HFFc6 (cell line): ENCODE measurements around the gene ARMC7. TPM values are rescaled to one million over a fixed set of nuclear protein-coding genes. Genes with fewer than 3 reads are reported as not detected.
"Not testable (repeated sequence)": the region's sequence is repeated elsewhere in the genome, so short reads cannot be mapped to it uniquely, and the experiment has no call there.

Source experiments
- DNase-seq: peaks from one replicate; pipeline ENCODE4 v3.0.0-alpha.2; 2018
- H3K27ac Mint-ChIP-seq: 2 replicates; pipeline ENCODE4 v1.8.0; 2020; ENCODE audit warnings: mild to moderate bottlenecking, mixed read lengths
- H3K27me3 Mint-ChIP-seq: 2 replicates; pipeline ENCODE4 v1.8.0; 2021; ENCODE audit warnings: mild to moderate bottlenecking, moderate library complexity, mixed read lengths; ENCODE audit not compliant: insufficient read depth
- H3K36me3 Mint-ChIP-seq: 2 replicates; pipeline ENCODE4 v1.8.0; 2021; ENCODE audit warnings: low read depth, mixed read lengths
- H3K4me1 Mint-ChIP-seq: 2 replicates; pipeline ENCODE4 v1.8.0; 2020; ENCODE audit warnings: low read depth, mixed read lengths
- H3K4me3 Mint-ChIP-seq: 2 replicates; pipeline ENCODE4 v1.8.0; 2020; ENCODE audit warnings: mild to moderate bottlenecking, moderate library complexity, mixed read lengths
- H3K9me3 Mint-ChIP-seq: 2 replicates; pipeline ENCODE4 v1.8.0; 2020; ENCODE audit warnings: mild to moderate bottlenecking, mixed read lengths
- total RNA-seq, 6 experiments: library from RNA; stranded (reverse); fragmentation: NEBNext Ultra II Directional; extraction: Animal tissue kit (Norgen Biotek cat#: 25700); gene quantifications; 2 replicates in 1 of 6; 3 replicates in 5 of 6; pipeline ENCODE4 v1.2.3, GENCODE V29; 2021
- TF ChIP-seq, protein P1 (sequence below): fragments of 200-600 bp; sonication (generic); IDR thresholded peaks from 2 replicates; pipeline ENCODE4 v1.5.0; 2021; ENCODE audit warnings: antibody characterized with exemption, mild to moderate bottlenecking

Gene ARMC7
- total RNA-seq, 6 experiments from 2014 or later: 9.1 to 11.7 (median 9.6) TPM

DNA sequence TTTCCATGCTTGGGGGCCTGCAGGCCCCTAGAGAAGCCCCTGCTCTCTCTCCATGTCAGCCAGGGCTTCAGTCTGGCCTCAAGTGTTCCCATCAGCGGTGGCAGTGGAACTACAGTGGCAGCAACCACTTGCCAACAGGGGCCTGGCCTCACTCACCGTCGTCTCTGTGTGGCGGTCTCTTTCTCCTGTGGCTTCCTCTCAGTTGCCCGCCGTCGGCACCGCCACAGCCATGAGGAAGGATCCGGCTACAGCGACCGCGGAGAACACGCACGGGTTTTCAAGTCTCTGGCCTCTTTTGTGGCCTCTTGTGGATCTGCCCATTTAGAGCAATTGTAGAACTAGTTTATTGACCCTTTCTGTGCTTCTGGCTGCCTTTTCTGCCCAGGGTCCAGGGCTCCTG is 8.5 kb downstream of the ARMC7 start:
- Mint-ChIP-seq H3K4me1 (peaks cover 16% of the 10 kb centered on the region), H3K27ac (no peak overlapping the region), H3K36me3 (peaks cover 9% of the 10 kb centered on the region), H3K4me3 (no peak overlapping the region), H3K9me3 (no peaks in the 10 kb centered on the region), H3K27me3 (peaks cover 6% of the 10 kb centered on the region)
- TF ChIP-seq, protein P1, sequence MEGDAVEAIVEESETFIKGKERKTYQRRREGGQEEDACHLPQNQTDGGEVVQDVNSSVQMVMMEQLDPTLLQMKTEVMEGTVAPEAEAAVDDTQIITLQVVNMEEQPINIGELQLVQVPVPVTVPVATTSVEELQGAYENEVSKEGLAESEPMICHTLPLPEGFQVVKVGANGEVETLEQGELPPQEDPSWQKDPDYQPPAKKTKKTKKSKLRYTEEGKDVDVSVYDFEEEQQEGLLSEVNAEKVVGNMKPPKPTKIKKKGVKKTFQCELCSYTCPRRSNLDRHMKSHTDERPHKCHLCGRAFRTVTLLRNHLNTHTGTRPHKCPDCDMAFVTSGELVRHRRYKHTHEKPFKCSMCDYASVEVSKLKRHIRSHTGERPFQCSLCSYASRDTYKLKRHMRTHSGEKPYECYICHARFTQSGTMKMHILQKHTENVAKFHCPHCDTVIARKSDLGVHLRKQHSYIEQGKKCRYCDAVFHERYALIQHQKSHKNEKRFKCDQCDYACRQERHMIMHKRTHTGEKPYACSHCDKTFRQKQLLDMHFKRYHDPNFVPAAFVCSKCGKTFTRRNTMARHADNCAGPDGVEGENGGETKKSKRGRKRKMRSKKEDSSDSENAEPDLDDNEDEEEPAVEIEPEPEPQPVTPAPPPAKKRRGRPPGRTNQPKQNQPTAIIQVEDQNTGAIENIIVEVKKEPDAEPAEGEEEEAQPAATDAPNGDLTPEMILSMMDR: no peak
- DNase-seq: no peak

GRCh38 chr17:75124041-75124818 is 14.5 kb downstream of the ARMC7 start:
- Mint-ChIP-seq H3K4me1 (peaks cover 15% of the 10 kb centered on the region), H3K9me3 (no peaks in the 10 kb centered on the region), H3K4me3 (no peak overlapping the region), H3K27ac (no peak overlapping the region), H3K36me3 (peaks cover 15% of the 10 kb centered on the region), H3K27me3 (peaks cover 4% of the 10 kb centered on the region)
- TF ChIP-seq, protein P1: no peak
- peak; percentile 7 for DNase-seq

DNA sequence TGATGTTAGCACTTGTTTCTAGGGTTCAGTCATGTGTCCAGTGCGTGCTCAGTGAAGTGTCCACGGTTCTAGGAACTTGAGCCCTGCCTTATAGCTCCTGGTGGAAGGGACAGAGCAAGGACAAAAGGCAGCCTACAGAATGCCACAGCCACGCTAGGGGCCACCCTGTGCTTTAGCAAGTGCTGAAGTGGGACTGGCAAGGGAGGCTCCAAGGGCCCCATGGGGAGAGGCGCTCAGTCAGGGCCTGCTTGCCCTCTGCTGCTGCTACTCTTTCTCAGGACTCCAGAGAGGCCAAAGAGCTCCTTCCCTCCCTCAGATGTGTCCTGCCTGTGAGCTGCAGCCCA is 15.0 kb downstream of the ARMC7 start:
- Mint-ChIP-seq H3K27me3 (peaks cover 4% of the 10 kb centered on the region), H3K4me3 (no peak overlapping the region), H3K27ac (no peak overlapping the region), H3K9me3 (no peaks in the 10 kb centered on the region), H3K4me1 (peaks cover 15% of the 10 kb centered on the region), H3K36me3 (peaks cover 18% of the 10 kb centered on the region)
- DNase-seq: no peak
- TF ChIP-seq, protein P1: no peak

GRCh38 chr17:75125984-75126383 is 16.2 kb downstream of the ARMC7 start:
- no peak for DNase-seq
- no peak overlapping the region for H3K27ac Mint-ChIP-seq
- TF ChIP-seq, protein P1: no peak
- peaks cover 6% of the 10 kb centered on the region; the same call in 1 of the 2 replicates for H3K27me3 Mint-ChIP-seq
- no peaks in the 10 kb centered on the region for H3K9me3 Mint-ChIP-seq
- H3K4me3 Mint-ChIP-seq: no peak overlapping the region
- H3K4me1 Mint-ChIP-seq: peaks cover 21% of the 10 kb centered on the region
- peaks cover 15% of the 10 kb centered on the region for H3K36me3 Mint-ChIP-seq

DNA sequence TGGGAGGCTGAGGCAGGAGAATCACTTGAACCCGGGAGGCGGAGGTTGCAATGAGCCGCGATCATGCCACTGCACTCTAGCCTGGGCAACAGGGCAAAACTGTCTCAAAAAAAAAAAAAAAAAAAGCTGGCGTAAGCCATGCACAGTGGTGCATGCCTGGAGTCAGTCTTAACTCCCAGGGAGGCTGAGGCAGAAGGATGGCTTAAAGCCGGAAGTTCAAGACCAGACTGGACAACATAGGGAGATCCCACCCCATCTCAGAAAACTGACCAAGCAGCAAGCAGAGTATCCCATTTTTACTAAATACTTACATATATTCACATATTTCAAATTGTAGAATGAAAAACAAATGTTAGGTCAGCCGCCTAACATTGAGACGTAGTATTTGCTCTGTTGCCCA is 17.2 kb downstream of the ARMC7 start:
- H3K27me3 Mint-ChIP-seq: peaks cover 6% of the 10 kb centered on the region; the same call in 1 of the 2 replicates
- peaks cover 13% of the 10 kb centered on the region for H3K36me3 Mint-ChIP-seq
- DNase-seq: no peak
- H3K4me1 Mint-ChIP-seq: peaks cover 21% of the 10 kb centered on the region
- TF ChIP-seq, protein P1: no peak
- H3K4me3 Mint-ChIP-seq: no peak overlapping the region
- no peak overlapping the region for H3K27ac Mint-ChIP-seq
- no peaks in the 10 kb centered on the region for H3K9me3 Mint-ChIP-seq

- H3K9me3 Mint-ChIP-seq, H3K4me3 Mint-ChIP-seq, DNase-seq, H3K27me3 Mint-ChIP-seq, H3K27ac Mint-ChIP-seq: not testable (repeated sequence)
- Mint-ChIP-seq H3K36me3 (peaks cover 13% of the 10 kb centered on the region), H3K4me1 (peaks cover 21% of the 10 kb centered on the region)
These were observed 18.2 kb downstream of the ARMC7 start for GRCh38 chr17:75127936-75128335.
